CD14-positive monocyte (primary cell): ENCODE data around the gene ST3GAL5. TPM values are rescaled to one million over a fixed set of nuclear protein-coding genes. Genes with fewer than 3 reads are reported as not detected.

Experiments
- DNase-seq, 3 donors: peaks; one replicate each; pipeline ENCODE4 v3.0.0-alpha.2; 2011 to 2022
- H2AFZ ChIP-seq: 2 replicates; pipeline ENCODE4 v1.6.0; 2012; ENCODE audit warnings: mild to moderate bottlenecking, low read depth, low read length, inconsistent platforms; ENCODE audit not compliant: insufficient read depth, poor library complexity, severe bottlenecking
- H3K27ac ChIP-seq, 2 donors: 1 replicate in 1 of 2; 2 replicates in 1 of 2; pipeline ENCODE4 v1.5.1; 2012 to 2013; ENCODE audit warnings: low read length in 2 of 2, control low read depth in 1 of 2, inconsistent platforms in 1 of 2, low read depth in 1 of 2, mild to moderate bottlenecking in 1 of 2
- H3K27me3 ChIP-seq, 2 donors: one replicate each; pipeline versions ENCODE4 v1.6.0 to v1.6.1; 2011 to 2013; ENCODE audit warnings: low read length in 2 of 2; ENCODE audit not compliant: control insufficient read depth in 2 of 2, insufficient read depth in 2 of 2
- H3K36me3 ChIP-seq, 2 donors: replicated peaks in 1 of 2; 1 replicate in 1 of 2; 2 replicates in 1 of 2; pipeline versions ENCODE4 v1.5.1 to v1.6.1; 2012 to 2013; ENCODE audit warnings: low read length in 2 of 2, control low read depth in 1 of 2, inconsistent platforms in 1 of 2, mild to moderate bottlenecking in 1 of 2; ENCODE audit not compliant: insufficient read depth in 2 of 2, control insufficient read depth in 1 of 2
- H3K4me1 ChIP-seq, 2 donors: 1 replicate in 1 of 2; 2 replicates in 1 of 2; pipeline versions ENCODE4 v1.5.1 to v1.6.1; 2012 to 2013; ENCODE audit warnings: low read length in 2 of 2, control low read depth in 1 of 2, inconsistent platforms in 1 of 2, mild to moderate bottlenecking in 1 of 2, moderate library complexity in 1 of 2; ENCODE audit not compliant: insufficient read depth in 2 of 2, control insufficient read depth in 1 of 2
- H3K4me2 ChIP-seq: replicated peaks from 2 replicates; pipeline ENCODE3; 2012; ENCODE audit warnings: low read length, moderate library complexity, mild to moderate bottlenecking; ENCODE audit not compliant: poor library complexity, severe bottlenecking; ENCODE audit errors: extremely low read depth
- H3K4me3 ChIP-seq, 3 experiments: fragments of 200-600 bp in 1 of 3; sonication (generic) in 1 of 3; replicated peaks in 1 of 3; 1 replicate in 2 of 3; 2 replicates in 1 of 3; pipeline ENCODE4 v1.5.1; 2011 to 2013; ENCODE audit warnings: low read length in 3 of 3, mild to moderate bottlenecking in 3 of 3, control low read depth in 2 of 3, low read depth in 2 of 3, inconsistent platforms in 1 of 3, moderate library complexity in 1 of 3
- H3K79me2 ChIP-seq: 2 replicates; pipeline ENCODE4 v1.6.0; 2012; ENCODE audit warnings: mild to moderate bottlenecking, control low read depth, inconsistent platforms, low read length, moderate library complexity; ENCODE audit not compliant: insufficient read depth
- H3K9ac ChIP-seq: 2 replicates; pipeline ENCODE4 v1.6.0; 2017; ENCODE audit warnings: low read length, mild to moderate bottlenecking; ENCODE audit not compliant: insufficient read depth, poor library complexity, severe bottlenecking
- H3K9me3 ChIP-seq, 2 donors: replicated peaks in 1 of 2; 1 replicate in 1 of 2; 2 replicates in 1 of 2; pipeline versions ENCODE4 v1.5.1 to v1.6.1; 2012 to 2013; ENCODE audit warnings: low read length in 2 of 2, control low read depth in 1 of 2; ENCODE audit not compliant: control insufficient read depth in 1 of 2, insufficient read depth in 1 of 2
- H4K20me1 ChIP-seq: 2 replicates; pipeline ENCODE4 v1.6.0; 2012; ENCODE audit warnings: mild to moderate bottlenecking, low read length, control low read depth, moderate library complexity; ENCODE audit not compliant: insufficient read depth
- H3K27ac Mint-ChIP-seq, 7 donors: one replicate each; pipeline ENCODE4 v1.8.0; 2020; ENCODE audit warnings: mild to moderate bottlenecking in 7 of 7, mixed read lengths in 7 of 7, moderate library complexity in 6 of 7, inconsistent platforms in 2 of 7
- H3K27me3 Mint-ChIP-seq, 3 donors: one replicate each; pipeline ENCODE4 v1.8.0; 2021 to 2022; ENCODE audit warnings: low read depth in 3 of 3, mild to moderate bottlenecking in 3 of 3, mixed read lengths in 3 of 3, moderate library complexity in 3 of 3, inconsistent platforms in 1 of 3
- H3K36me3 Mint-ChIP-seq, 2 donors: one replicate each; pipeline ENCODE4 v1.8.0; 2020; ENCODE audit warnings: mixed read lengths in 2 of 2, inconsistent platforms in 1 of 2, mild to moderate bottlenecking in 1 of 2
- H3K4me1 Mint-ChIP-seq: one replicate; pipeline ENCODE4 v1.8.0; 2020; ENCODE audit warnings: mild to moderate bottlenecking, mixed read lengths
- H3K4me3 Mint-ChIP-seq, 2 donors: one replicate each; pipeline ENCODE4 v1.8.0; 2020; ENCODE audit warnings: mild to moderate bottlenecking in 2 of 2, mixed read lengths in 2 of 2, moderate library complexity in 1 of 2
- H3K9me3 Mint-ChIP-seq, 7 donors: one replicate each; pipeline ENCODE4 v1.8.0; 2020 to 2022; ENCODE audit warnings: mixed read lengths in 7 of 7, mild to moderate bottlenecking in 6 of 7, moderate library complexity in 6 of 7, inconsistent platforms in 2 of 7
- CTCF ChIP-seq: fragments of 200-600 bp; IDR thresholded peaks from one replicate; pipeline ENCODE4 v1.8.0; 2022; ENCODE audit warnings: antibody characterized with exemption, mild to moderate bottlenecking
- WGBS: methylation state at CpG from one replicate; pipeline ENCODE4 v1.1.5; 2013; ENCODE audit warnings: missing lambda C conversion rate; ENCODE audit not compliant: insufficient coverage; 5-methylcytosine and 5-hydroxymethylcytosine counted together
- intact Hi-C, 2 donors: fragments of 100-400 bp; cut with micrococcal nuclease; formaldehyde crosslinking; loops; one replicate each; pipeline versions ENCODE4 v1.15.0 to v1.15.1; 2023
- polyA plus RNA-seq, 3 donors: library from polyadenylated mRNA; depleted of rRNA in 1 of 3; unstranded in 2 of 3; stranded (reverse) in 1 of 3; fragments of 300-500 nt in 2 of 3; fragments of >200 nt in 1 of 3; fragmentation: Illumina TruSeq in 2 of 3; gene quantifications; 1 replicate in 2 of 3; 2 replicates in 1 of 3; pipeline ENCODE4 v1.2.3, GENCODE V29; 2012 to 2021

ST3GAL5 gene
- polyA plus RNA-seq, 3 donors, result 14.0 to 51.2 (median 19.5) TPM

GRCh38 chr2:85925216-85925671 is 36.5 kb upstream of the ST3GAL5 start:
- no peaks in the 10 kb centered on the region for H3K36me3 ChIP-seq
- H3K27ac Mint-ChIP-seq, result no peak overlapping the region

DNA sequence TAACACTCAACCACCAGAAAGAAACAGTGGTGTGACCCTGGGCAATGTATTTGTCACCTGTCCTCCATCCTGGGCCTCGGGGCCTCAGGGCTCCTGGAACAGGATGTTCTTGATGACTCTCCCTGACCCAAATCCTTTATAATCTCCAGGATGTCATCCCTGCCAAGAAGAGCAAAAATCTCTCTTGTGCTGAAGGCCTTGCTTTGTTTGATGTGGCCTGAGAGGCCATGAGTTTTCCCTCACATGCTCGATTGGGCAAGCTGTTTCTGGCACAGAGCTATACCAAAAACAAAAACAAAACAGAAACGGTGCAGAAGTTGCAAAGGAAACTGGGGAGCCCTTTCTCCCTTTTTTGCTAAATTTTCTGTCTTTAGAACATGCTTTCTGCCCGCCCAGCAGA is 35.7 kb upstream of the ST3GAL5 start:
- H3K9me3 Mint-ChIP-seq, result peaks cover 0 to 7% (median 5%) of the 10 kb centered on the region in 7 donors
- H3K36me3 Mint-ChIP-seq, result no peaks in the 10 kb centered on the region
- Histone ChIP-seq H4K20me1 (no peaks in the 10 kb centered on the region), H3K4me2 (no peak overlapping the region), H3K36me3 (no peaks in the 10 kb centered on the region), H3K4me1 (no peaks in the 10 kb centered on the region), H3K27ac (no peak overlapping the region), H3K9me3 (peaks cover 0 to 6% of the 10 kb centered on the region in 2 donors), H3K4me3 (no peak overlapping the region), H3K79me2 (no peaks in the 10 kb centered on the region), H3K27me3 (no peaks in the 10 kb centered on the region), H2AFZ (no peak overlapping the region), H3K9ac (no peak overlapping the region)
- H3K27ac Mint-ChIP-seq, result peak overlapping the region in 2 of 7 donors; percentile 2 to 10
- TF ChIP-seq CTCF, result no peak
- intact Hi-C loops, result no loop called here
- H3K4me3 Mint-ChIP-seq, result no peak overlapping the region
- peaks cover 25% of the 10 kb centered on the region for H3K4me1 Mint-ChIP-seq
- no peak for DNase-seq
- WGBS, result 31% methylated on average over 3 of the region's 4 CpGs
- H3K27me3 Mint-ChIP-seq, result peaks cover 0 to 8% (median 6%) of the 10 kb centered on the region in 3 donors

More at GRCh38 chr2:85925216-85925671, 36.5 kb upstream of the ST3GAL5 start:
- Histone ChIP-seq H3K27me3 (no peaks in the 10 kb centered on the region), H3K4me1 (no peaks in the 10 kb centered on the region), H3K4me2 (no peak overlapping the region), H3K4me3 (no peak overlapping the region), H3K79me2 (no peaks in the 10 kb centered on the region), H3K27ac (no peak overlapping the region), H2AFZ (no peak overlapping the region), H4K20me1 (no peaks in the 10 kb centered on the region), H3K9ac (no peak overlapping the region), H3K9me3 (peaks cover 0 to 6% of the 10 kb centered on the region in 2 donors)
- Mint-ChIP-seq H3K4me3 (no peak overlapping the region), H3K9me3 (peaks cover 0 to 7% (median 5%) of the 10 kb centered on the region in 7 donors), H3K27me3 (peaks cover 0 to 8% (median 6%) of the 10 kb centered on the region in 3 donors), H3K36me3 (no peaks in the 10 kb centered on the region), H3K4me1 (peaks cover 20% of the 10 kb centered on the region)
- TF ChIP-seq CTCF, result no peak
- WGBS, result 100% methylated on average over 1 of the region's 2 CpGs
- intact Hi-C loops, result no loop called here
- DNase-seq, result no peak
